ENCODE data around the gene KDM6A. TPM values are rescaled to one million over a fixed set of nuclear protein-coding genes. Genes with fewer than 3 reads are reported as not detected.

KDM6A gene
- total RNA-seq, 1 experiment from 2014 or later: 42.8 TPM

DNA sequence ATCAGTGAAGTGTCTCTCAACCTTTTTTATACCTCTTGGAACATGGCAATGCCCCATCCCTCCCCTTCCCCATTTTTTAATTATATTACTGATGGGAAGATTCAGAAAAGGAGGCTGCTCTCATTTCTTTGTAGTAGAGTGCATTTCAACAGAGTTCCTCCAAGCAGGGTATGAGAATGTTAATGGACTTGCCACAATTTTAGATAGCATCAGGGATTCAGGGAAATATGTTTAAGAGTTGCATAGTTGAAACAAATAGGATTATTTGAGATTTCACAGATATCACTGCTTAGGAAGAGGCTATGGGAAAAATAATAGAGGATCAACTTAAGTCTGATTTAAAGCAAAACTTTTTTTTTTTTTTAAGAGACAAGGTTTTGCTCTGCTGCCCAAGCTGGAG, 281.5 kb downstream of the KDM6A start:
- no TSS peak for BruUV-seq (replicated peaks)
- TF ChIP-seq CTCF (IDR thresholded peaks at IDR 0.05; ENCODE audit: unreplicated experiment): no peak

GRCh38 chrX:45157647-45158046, 284.7 kb downstream of the KDM6A start:
- intact Hi-C loops (cut with micrococcal nuclease; ENCODE audit: unreplicated experiment): no loop called here
- TF ChIP-seq CTCF (IDR thresholded peaks at IDR 0.05; ENCODE audit: unreplicated experiment): no peak
- CTCF ChIA-PET: no interaction called here
- no peak overlapping the region for H3K4me3 Mint-ChIP-seq (ENCODE audit: low read depth, unreplicated experiment)
- peaks cover 6% of the 10 kb centered on the region for H3K9me3 Mint-ChIP-seq (ENCODE audit: low read depth, unreplicated experiment)
- no peak for DNase-seq
- H3K27me3 Mint-ChIP-seq (ENCODE audit: unreplicated experiment): peaks cover 13% of the 10 kb centered on the region
- H3K4me1 Mint-ChIP-seq (ENCODE audit: low read depth, unreplicated experiment): no peaks in the 10 kb centered on the region
- H3K27ac Mint-ChIP-seq (ENCODE audit: unreplicated experiment): no peak overlapping the region
- H3K36me3 Mint-ChIP-seq (ENCODE audit: insufficient read depth, unreplicated experiment): no peaks in the 10 kb centered on the region
- no TSS peak for BruUV-seq (replicated peaks)

More for the DNA sequence above, 281.5 kb downstream of the KDM6A start:
- no peaks in the 10 kb centered on the region for H3K4me1 Mint-ChIP-seq (ENCODE audit: low read depth, unreplicated experiment)
- no peak overlapping the region for H3K27ac Mint-ChIP-seq (ENCODE audit: unreplicated experiment)
- CTCF ChIA-PET: interaction anchor here (0.7 kb wide), 1 partner anchor 179 kb away, joined by 3 read pairs; no protein-coding TSS in a partner anchor
- no peak overlapping the region for H3K4me3 Mint-ChIP-seq (ENCODE audit: low read depth, unreplicated experiment)
- H3K9me3 Mint-ChIP-seq (ENCODE audit: low read depth, unreplicated experiment): no peaks in the 10 kb centered on the region
- intact Hi-C loops (cut with micrococcal nuclease; ENCODE audit: unreplicated experiment): no loop called here
- no peak for DNase-seq
- H3K27me3 Mint-ChIP-seq (ENCODE audit: unreplicated experiment): peaks cover 26% of the 10 kb centered on the region
- H3K36me3 Mint-ChIP-seq (ENCODE audit: insufficient read depth, unreplicated experiment): no peaks in the 10 kb centered on the region

Other genes starting within 250 kb of the KDM6A start
- gene DUSP21, start 29.2 kb upstream of the KDM6A start, total RNA-seq (2022): not detected in 2 replicates